ENCODE measurements around the gene C3. TPM values are rescaled to one million over a fixed set of nuclear protein-coding genes. Genes with fewer than 3 reads are reported as not detected.

C3 gene
- total RNA-seq, 6 experiments from 2014 or later, result 0.82 to 1.5 (median 1.2) TPM

DNA sequence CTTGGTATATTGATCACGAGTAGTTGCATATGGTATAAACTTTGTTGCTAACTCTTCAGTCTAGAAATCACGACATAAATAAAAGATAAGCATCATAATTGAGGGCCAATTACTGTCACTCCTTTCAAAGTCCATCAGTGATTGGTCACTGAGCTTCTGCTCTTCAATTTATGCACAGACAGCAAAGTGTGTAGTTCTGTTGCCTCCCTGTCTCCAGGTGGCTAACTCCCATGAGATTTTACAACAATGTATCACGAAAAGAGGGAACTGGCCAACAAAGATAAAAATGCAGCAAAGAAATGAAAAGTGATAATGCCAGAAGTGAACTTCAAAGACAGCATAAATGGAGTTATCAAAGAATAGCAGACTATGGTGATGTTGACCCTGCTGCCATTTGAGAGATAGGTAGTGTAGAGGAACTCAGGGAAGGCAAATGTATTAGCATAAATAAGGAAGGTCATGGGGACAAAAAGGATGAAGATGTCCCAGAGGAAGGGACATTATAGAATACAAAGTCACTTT is 37.8 kb downstream of the C3 start:
- H3K4me3 Mint-ChIP-seq, result no peak overlapping the region
- no peak for DNase-seq
- TF ChIP-seq, protein P1, sequence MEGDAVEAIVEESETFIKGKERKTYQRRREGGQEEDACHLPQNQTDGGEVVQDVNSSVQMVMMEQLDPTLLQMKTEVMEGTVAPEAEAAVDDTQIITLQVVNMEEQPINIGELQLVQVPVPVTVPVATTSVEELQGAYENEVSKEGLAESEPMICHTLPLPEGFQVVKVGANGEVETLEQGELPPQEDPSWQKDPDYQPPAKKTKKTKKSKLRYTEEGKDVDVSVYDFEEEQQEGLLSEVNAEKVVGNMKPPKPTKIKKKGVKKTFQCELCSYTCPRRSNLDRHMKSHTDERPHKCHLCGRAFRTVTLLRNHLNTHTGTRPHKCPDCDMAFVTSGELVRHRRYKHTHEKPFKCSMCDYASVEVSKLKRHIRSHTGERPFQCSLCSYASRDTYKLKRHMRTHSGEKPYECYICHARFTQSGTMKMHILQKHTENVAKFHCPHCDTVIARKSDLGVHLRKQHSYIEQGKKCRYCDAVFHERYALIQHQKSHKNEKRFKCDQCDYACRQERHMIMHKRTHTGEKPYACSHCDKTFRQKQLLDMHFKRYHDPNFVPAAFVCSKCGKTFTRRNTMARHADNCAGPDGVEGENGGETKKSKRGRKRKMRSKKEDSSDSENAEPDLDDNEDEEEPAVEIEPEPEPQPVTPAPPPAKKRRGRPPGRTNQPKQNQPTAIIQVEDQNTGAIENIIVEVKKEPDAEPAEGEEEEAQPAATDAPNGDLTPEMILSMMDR (IDR thresholded peaks at IDR 0.05), result no peak
- peaks cover 13% of the 10 kb centered on the region for H3K27me3 Mint-ChIP-seq (ENCODE audit: insufficient read depth)
- no peak overlapping the region for H3K27ac Mint-ChIP-seq
- H3K4me1 Mint-ChIP-seq (ENCODE audit: low read depth), result no peaks in the 10 kb centered on the region
- H3K9me3 Mint-ChIP-seq, result peaks cover 16% of the 10 kb centered on the region; the same call in 1 of the 2 replicates
- H3K36me3 Mint-ChIP-seq (ENCODE audit: low read depth), result no peaks in the 10 kb centered on the region; the same call in 1 of the 2 replicates

DNA sequence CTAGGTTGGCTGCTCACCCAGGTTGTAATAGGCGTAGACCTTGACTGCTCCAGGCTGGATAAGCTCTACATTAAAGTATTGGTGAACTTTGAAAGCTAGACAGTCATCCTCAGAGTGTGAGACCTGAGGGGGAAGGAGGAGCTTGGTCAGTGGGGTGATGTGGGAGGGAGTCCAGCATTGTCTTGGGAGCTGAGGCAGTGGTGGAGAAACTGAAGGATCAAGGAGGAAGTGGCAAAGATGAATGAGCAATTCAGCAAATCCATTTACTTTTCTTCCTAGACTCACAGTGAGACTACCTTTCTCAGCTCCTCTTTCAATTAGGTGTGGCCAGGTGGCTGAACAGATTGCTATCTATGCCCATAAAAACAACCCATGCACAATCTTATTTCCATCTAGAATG is 40.3 kb downstream of the C3 start:
- H3K9me3 Mint-ChIP-seq, result peaks cover 13% of the 10 kb centered on the region; the same call in 1 of the 2 replicates
- TF ChIP-seq, protein P1 (IDR thresholded peaks at IDR 0.05), result no peak
- H3K4me3 Mint-ChIP-seq, result no peak overlapping the region
- DNase-seq, result no peak
- H3K27me3 Mint-ChIP-seq (ENCODE audit: insufficient read depth), result peaks cover 11% of the 10 kb centered on the region
- no peak overlapping the region for H3K27ac Mint-ChIP-seq
- H3K36me3 Mint-ChIP-seq (ENCODE audit: low read depth), result no peaks in the 10 kb centered on the region; the same call in 1 of the 2 replicates
- H3K4me1 Mint-ChIP-seq (ENCODE audit: low read depth), result peaks cover 3% of the 10 kb centered on the region

DNA sequence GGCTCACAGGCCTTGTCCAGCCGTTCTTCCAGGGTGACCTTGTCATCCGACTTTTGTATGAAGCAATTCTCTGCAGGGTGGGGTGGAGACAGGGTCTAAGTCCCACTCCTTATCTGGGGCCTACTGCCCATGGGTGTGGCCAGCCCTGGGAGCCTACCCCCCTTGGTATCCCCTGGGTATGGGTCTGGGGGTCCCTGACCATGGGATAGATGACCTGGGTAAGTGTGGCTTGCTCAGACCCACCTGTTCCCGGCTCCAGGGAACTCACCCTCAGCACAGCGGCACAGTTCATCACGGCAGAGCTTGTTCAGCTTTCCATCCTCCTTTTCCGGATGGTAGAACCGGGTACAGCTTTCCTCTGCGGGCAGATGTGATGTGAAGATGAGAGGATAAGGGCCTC is 41.3 kb downstream of the C3 start:
- TF ChIP-seq, protein P1 (IDR thresholded peaks at IDR 0.05), result no peak
- DNase-seq, result no peak
- Mint-ChIP-seq H3K4me3 (no peak overlapping the region), H3K27ac (no peak overlapping the region), H3K27me3 (ENCODE audit: insufficient read depth) (peaks cover 10% of the 10 kb centered on the region), H3K4me1 (ENCODE audit: low read depth) (peaks cover 13% of the 10 kb centered on the region), H3K36me3 (ENCODE audit: low read depth) (no peaks in the 10 kb centered on the region; the same call in 1 of the 2 replicates), H3K9me3 (peaks cover 9% of the 10 kb centered on the region; the same call in 1 of the 2 replicates)

DNA sequence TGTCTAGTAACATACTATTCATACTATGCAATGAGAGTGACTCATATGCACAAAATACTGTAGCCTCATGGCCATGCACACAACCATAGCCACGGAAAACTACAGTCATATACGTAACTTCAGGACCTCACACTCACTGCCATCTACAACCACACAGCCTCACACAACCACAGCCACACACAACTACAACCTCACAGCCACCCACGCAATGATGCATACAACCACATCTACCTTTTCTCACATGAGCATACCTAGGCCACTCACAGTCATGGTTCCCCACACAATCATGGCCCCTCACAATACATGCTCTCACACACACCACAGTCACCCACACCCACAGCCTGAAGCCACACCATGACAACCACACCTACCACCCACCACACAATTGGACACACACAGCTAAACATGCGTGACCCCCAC is 41.8 kb downstream of the C3 start:
- peak; percentile 11 for DNase-seq
- H3K36me3 Mint-ChIP-seq (ENCODE audit: low read depth), result no peaks in the 10 kb centered on the region; the same call in 1 of the 2 replicates
- peaks cover 14% of the 10 kb centered on the region for H3K4me1 Mint-ChIP-seq (ENCODE audit: low read depth)
- H3K27me3 Mint-ChIP-seq (ENCODE audit: insufficient read depth), result peaks cover 10% of the 10 kb centered on the region
- peaks cover 9% of the 10 kb centered on the region; the same call in 1 of the 2 replicates for H3K9me3 Mint-ChIP-seq
- H3K4me3 Mint-ChIP-seq, result no peak overlapping the region
- TF ChIP-seq, protein P1 (IDR thresholded peaks at IDR 0.05), result no peak
- no peak overlapping the region for H3K27ac Mint-ChIP-seq

DNA sequence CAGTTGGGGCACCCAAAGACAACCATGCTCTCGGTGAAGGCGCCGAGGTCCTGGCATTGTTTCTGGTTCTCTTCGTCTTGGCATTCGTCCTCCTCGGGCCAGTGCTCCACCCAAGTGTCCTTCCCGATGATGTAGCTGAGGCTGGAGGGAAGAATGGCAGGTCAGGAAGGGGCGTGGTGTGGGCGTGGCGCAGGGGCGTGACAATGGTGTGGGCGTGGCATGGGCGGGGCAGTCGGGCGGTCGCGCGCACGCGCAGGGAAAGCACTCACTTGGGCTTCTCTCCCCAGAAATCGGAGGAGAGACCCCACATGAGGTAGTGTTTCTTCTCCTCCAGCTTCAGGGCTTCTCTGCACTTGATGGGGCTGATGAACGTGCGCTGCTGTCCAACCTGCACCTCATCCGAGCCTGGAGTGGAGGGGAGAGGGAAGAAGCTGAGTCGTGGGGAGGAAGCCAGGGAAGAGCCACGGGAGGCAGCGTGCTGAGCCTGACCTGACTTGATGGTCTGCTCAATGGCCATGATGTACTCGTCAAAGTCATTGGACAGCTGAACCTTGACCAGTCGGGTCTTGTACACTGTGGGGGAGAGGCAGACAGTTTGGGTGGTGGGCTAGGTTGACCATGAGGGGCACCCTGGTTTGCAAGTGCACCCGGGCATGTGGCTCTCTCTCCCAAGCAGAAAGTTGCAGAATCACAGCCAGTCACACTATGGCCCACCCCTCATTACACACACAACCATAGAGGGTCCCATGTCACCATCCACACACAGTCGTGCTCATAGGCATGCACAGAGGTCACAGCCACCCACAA is 42.4 kb downstream of the C3 start:
- no peak for DNase-seq
- H3K27ac Mint-ChIP-seq, result no peak overlapping the region
- peaks cover 10% of the 10 kb centered on the region for H3K27me3 Mint-ChIP-seq (ENCODE audit: insufficient read depth)
- H3K4me3 Mint-ChIP-seq, result no peak overlapping the region
- no peaks in the 10 kb centered on the region; the same call in 1 of the 2 replicates for H3K36me3 Mint-ChIP-seq (ENCODE audit: low read depth)
- peaks cover 14% of the 10 kb centered on the region for H3K4me1 Mint-ChIP-seq (ENCODE audit: low read depth)
- H3K9me3 Mint-ChIP-seq, result peaks cover 9% of the 10 kb centered on the region; the same call in 1 of the 2 replicates
- TF ChIP-seq, protein P1 (IDR thresholded peaks at IDR 0.05), result no peak

Data from HFFc6 (cell line).